Thyroid gland (tissue), 4 donors: ENCODE measurements around the gene TOMM7. TPM values are rescaled to one million over a fixed set of nuclear protein-coding genes. Genes with fewer than 3 reads are reported as not detected.

Experiments used
- DNase-seq, 2 donors: peaks; one replicate each; pipeline ENCODE4 v3.0.0-alpha.2; 2019
- H3K27ac ChIP-seq, 3 donors: fragments of 200-600 bp; sonication (generic); 1 replicate in 2 of 3; 2 replicates in 1 of 3; pipeline ENCODE4 v1.5.1; 2016 to 2019; ENCODE audit warnings: mild to moderate bottlenecking in 1 of 3, moderate library complexity in 1 of 3
- H3K27me3 ChIP-seq: fragments of 200-600 bp; sonication (generic); one replicate; pipeline ENCODE4 v1.5.1; 2019
- H3K36me3 ChIP-seq, 2 donors: fragments of 200-600 bp; sonication (generic); one replicate each; pipeline ENCODE4 v1.5.1; 2016 to 2019
- H3K4me1 ChIP-seq, 2 donors: fragments of 200-600 bp; sonication (generic); one replicate each; pipeline ENCODE4 v1.5.1; 2017 to 2019
- H3K4me3 ChIP-seq, 3 donors: fragments of 200-600 bp; sonication (generic); replicated peaks in 1 of 3; 1 replicate in 2 of 3; 2 replicates in 1 of 3; pipeline ENCODE4 v1.5.1; 2016; ENCODE audit warnings: mild to moderate bottlenecking in 1 of 3
- H3K9me3 ChIP-seq: fragments of 200-600 bp; sonication (generic); one replicate; pipeline ENCODE4 v1.5.1; 2017
- CTCF ChIP-seq, 6 experiments: fragments of 200-600 bp in 3 of 6; fragments of 450-650 bp in 3 of 6; sonication (generic) in 3 of 6; IDR thresholded peaks; one replicate each; pipeline ENCODE4 v1.5.1; 2016 to 2019; ENCODE audit warnings: antibody characterized with exemption in 6 of 6, mild to moderate bottlenecking in 2 of 6, inconsistent platforms in 1 of 6, moderate library complexity in 1 of 6
- POLR2A ChIP-seq, 2 donors: fragments of 450-650 bp; IDR thresholded peaks; one replicate each; pipeline ENCODE4 v1.6.1; 2017; ENCODE audit warnings: antibody characterized with exemption in 2 of 2, mild to moderate bottlenecking in 2 of 2, moderate library complexity in 1 of 2
- whole genome bisulfite sequencing, 2 donors: methylation state at CpG; one replicate each; pipeline ENCODE4 v1.1.5; 2017; 5-methylcytosine and 5-hydroxymethylcytosine counted together
- intact Hi-C: fragments of 100-400 bp; cut with DNase I; formaldehyde crosslinking; loops from one replicate; pipeline ENCODE4 v1.15.1; 2023
- small RNA-seq: library from RNA; depleted of rRNA; stranded (forward); fragments of <200 nt; gene quantifications from one replicate; pipeline ENCODE3, GENCODE V24; 2016
- total RNA-seq, 4 donors: library from RNA; depleted of rRNA; stranded (reverse); fragments of >200 nt; gene quantifications; one replicate each; pipeline ENCODE4 v1.2.3, GENCODE V29; 2016

The TOMM7 gene
- total RNA-seq, 4 donors from 2014 or later = 94.8 to 312 (median 154) TPM

- H3K9me3 ChIP-seq = no peaks in the 10 kb centered on the region
- H3K27ac ChIP-seq = no peak overlapping the region
- H3K4me1 ChIP-seq = no peaks in the 10 kb centered on the region
- WGBS, 2 donors = 34 to 55% methylated on average over 4 of the region's 4 CpGs
- intact Hi-C loops = no loop called here
- no peaks in the 10 kb centered on the region for H3K27me3 ChIP-seq
- H3K36me3 ChIP-seq = no peaks in the 10 kb centered on the region
- no peak for TF ChIP-seq CTCF (IDR thresholded peaks at IDR 0.05)
- H3K4me3 ChIP-seq = no peak overlapping the region
- no peak for DNase-seq
These were observed 49.8 kb downstream of the TOMM7 start for GRCh38 chr7:22772885-22773284.

- intact Hi-C loops = no loop called here
- DNase-seq = no peak
- no peak for TF ChIP-seq CTCF (IDR thresholded peaks at IDR 0.05)
- no peak for TF ChIP-seq POLR2A (IDR thresholded peaks at IDR 0.05)
- H3K27ac ChIP-seq = no peak overlapping the region
- H3K4me3 ChIP-seq = no peak overlapping the region
- no peaks in the 10 kb centered on the region for H3K9me3 ChIP-seq
- WGBS, 2 donors = 70 to 80% methylated on average over 4 of the region's 4 CpGs
- no peaks in the 10 kb centered on the region for H3K4me1 ChIP-seq
- no peaks in the 10 kb centered on the region for H3K27me3 ChIP-seq
- H3K36me3 ChIP-seq = no peaks in the 10 kb centered on the region
These were observed 50.8 kb downstream of the TOMM7 start for GRCh38 chr7:22771872-22772228.

GRCh38 chr7:22771194-22771871, 51.3 kb downstream of the TOMM7 start:
- intact Hi-C loops = no loop called here
- H3K27ac ChIP-seq = no peak overlapping the region
- DNase-seq = no peak
- no peak overlapping the region for H3K4me3 ChIP-seq
- no peaks in the 10 kb centered on the region for H3K4me1 ChIP-seq
- no peak for TF ChIP-seq CTCF (IDR thresholded peaks at IDR 0.05)
- no peak for TF ChIP-seq POLR2A (IDR thresholded peaks at IDR 0.05)
- no peaks in the 10 kb centered on the region for H3K27me3 ChIP-seq
- H3K9me3 ChIP-seq = no peaks in the 10 kb centered on the region
- H3K36me3 ChIP-seq = no peaks in the 10 kb centered on the region
- WGBS, 2 donors = 86 to 90% methylated on average over 1 of the region's 1 CpG

- no peaks in the 10 kb centered on the region for H3K27me3 ChIP-seq
- no peaks in the 10 kb centered on the region for H3K9me3 ChIP-seq
- H3K4me3 ChIP-seq = no peak overlapping the region
- H3K4me1 ChIP-seq = no peaks in the 10 kb centered on the region
- WGBS, 2 donors = 62 to 82% methylated on average over 4 of the region's 4 CpGs
- H3K36me3 ChIP-seq = no peaks in the 10 kb centered on the region
- intact Hi-C loops = no loop called here
- TF ChIP-seq POLR2A (IDR thresholded peaks at IDR 0.05) (no peak), CTCF (IDR thresholded peaks at IDR 0.05) (no peak)
- no peak overlapping the region for H3K27ac ChIP-seq
- DNase-seq = no peak
These were observed 57.0 kb downstream of the TOMM7 start for GRCh38 chr7:22765609-22766008.

Small RNA genes within 50 kb of the gene (small RNA-seq; reads per million reads assigned to genes)
- 2,724 reads per million, percentile 99 among the genes with 10 or more reads in this experiment for gene SNORD93

Other genes starting within 250 kb of the TOMM7 start
- gene IL6, start 95.6 kb downstream of the TOMM7 start, total RNA-seq = 10 to 100 TPM in 1 of 4 donors, 1 to 10 TPM in 2, under 1 TPM in 1; 0.78 to 10.9 (median 3.7) TPM
- gene HYCC1, start 191.3 kb upstream of the TOMM7 start, total RNA-seq = 10 to 100 TPM; 18.5 to 38.7 (median 23.4) TPM